ENCODE data around the gene NDE1. TPM values are rescaled to one million over a fixed set of nuclear protein-coding genes. Genes with fewer than 3 reads are reported as not detected.
"Not testable (repeated sequence)": the region's sequence is repeated elsewhere in the genome, so short reads cannot be mapped to it uniquely, and the experiment has no call there.

NDE1 gene
- polyA plus RNA-seq, 4 donors = 40.8 to 45.4 (median 42.8) TPM

DNA sequence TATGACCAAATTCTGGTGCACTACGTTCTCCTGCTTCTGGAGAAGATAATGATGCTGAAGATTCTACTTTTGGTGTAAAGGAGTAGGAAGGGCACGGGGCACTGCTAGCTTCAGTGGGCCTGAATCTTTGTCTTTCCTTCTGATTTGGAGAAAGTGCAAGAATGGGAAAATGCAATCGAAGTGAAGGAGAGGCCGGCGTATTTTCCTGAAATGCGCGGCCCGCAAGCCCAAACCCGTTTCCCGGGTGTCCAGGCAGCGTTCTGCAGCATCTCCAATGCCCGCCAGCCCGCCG lies 372 bp upstream of the NDE1 start:
- no peak for DNase-seq (ENCODE audit: low read depth in 4 of 4, low spot score in 3 of 4)

- no peak for DNase-seq (ENCODE audit: low read depth in 4 of 4, low spot score in 3 of 4)
These were observed 690 bp downstream of the NDE1 start for GRCh38 chr16:15650698-15651171.

- DNase-seq (ENCODE audit: low read depth in 4 of 4, low spot score in 3 of 4) = no peak
These were observed 2.4 kb downstream of the NDE1 start for GRCh38 chr16:15652293-15653001.

GRCh38 chr16:15653227-15653626 lies 3.2 kb downstream of the NDE1 start:
- DNase-seq (ENCODE audit: low read depth in 4 of 4, low spot score in 3 of 4) = no peak

DNA sequence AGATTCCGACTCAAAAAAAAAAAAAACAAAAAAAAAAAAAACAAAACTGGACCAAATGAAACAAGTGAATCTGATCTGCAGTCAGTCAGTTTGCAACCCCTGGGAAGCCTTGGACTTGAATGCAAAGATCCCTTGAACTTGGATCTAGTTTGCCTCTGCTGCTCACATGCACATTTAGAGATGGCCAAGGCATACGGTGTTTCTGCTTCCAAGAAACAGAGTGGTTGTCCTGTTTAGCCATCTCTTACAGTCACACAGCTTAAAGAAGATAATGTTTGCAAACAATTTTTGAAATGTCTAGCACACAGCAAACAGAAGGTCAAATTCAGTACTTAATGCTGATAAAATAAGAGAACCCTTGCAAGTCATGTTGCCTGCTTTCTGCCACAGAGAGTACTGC lies 4.5 kb downstream of the NDE1 start:
- no peak for DNase-seq (ENCODE audit: low read depth in 4 of 4, low spot score in 3 of 4)

- not testable (repeated sequence) for DNase-seq (ENCODE audit: low read depth in 4 of 4, low spot score in 3 of 4)
These were observed 5.5 kb downstream of the NDE1 start for GRCh38 chr16:15655561-15655960.

- DNase-seq (ENCODE audit: low read depth in 4 of 4, low spot score in 3 of 4) = no peak
These were observed 8.1 kb downstream of the NDE1 start for GRCh38 chr16:15658149-15658548.

- no peak for DNase-seq (ENCODE audit: low read depth in 4 of 4, low spot score in 3 of 4)
These were observed 8.5 kb downstream of the NDE1 start for GRCh38 chr16:15658556-15658955.

DNA sequence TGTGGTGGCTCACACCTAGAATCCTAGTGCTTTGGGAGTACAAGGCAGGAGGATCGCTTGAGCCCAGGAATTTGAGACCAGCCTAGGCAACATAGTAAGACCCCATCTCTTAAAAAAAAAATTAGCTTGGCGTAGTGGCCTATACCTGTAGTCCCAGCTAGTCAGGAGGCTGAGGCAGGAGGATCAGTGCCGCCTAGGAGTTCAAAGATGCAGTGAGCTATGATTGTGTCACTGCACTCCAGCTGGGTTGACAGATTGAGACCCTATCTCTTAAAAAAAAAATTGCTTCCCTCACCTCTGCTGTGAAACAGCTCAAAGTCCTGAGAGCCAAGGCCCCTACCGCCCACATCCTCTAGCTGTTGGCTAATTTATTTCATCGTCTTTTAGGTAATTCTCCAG lies 10.2 kb downstream of the NDE1 start:
- no peak for DNase-seq (ENCODE audit: low read depth in 4 of 4, low spot score in 3 of 4)

- DNase-seq (ENCODE audit: low read depth in 4 of 4, low spot score in 3 of 4) = no peak
These were observed 15.1 kb downstream of the NDE1 start for GRCh38 chr16:15665107-15665506.

DNA sequence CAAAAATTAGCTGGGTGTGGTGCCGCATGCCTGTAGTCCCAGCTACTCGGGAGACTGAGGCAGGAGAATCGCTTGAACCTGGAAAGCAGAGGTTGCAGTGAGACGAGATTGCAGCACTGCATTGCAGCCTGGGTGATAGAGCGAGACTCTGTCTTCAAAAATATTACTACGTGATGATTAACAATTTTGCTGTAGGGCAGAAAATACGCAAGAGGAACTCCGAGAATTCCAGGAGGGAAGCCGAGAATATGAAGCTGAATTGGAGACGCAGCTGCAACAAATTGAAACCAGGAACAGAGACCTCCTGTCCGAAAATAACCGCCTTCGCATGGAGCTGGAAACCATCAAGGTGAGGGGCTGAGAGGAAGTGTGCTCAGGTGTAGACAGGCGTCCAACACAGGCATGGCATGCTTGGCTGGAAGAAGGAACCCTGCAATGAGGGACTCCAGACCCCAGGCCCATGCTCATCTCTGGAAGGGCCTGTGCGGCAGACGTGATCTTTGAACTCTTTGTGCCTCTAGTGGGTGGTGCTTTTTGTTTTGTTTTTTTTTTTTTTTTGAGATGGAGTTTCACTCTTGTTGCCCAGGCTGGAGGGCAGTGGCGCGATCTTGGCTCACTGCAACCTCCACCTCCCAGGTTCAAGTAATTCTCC lies 17.2 kb downstream of the NDE1 start:
- DNase-seq (ENCODE audit: low read depth in 4 of 4, low spot score in 3 of 4) = no peak

DNA sequence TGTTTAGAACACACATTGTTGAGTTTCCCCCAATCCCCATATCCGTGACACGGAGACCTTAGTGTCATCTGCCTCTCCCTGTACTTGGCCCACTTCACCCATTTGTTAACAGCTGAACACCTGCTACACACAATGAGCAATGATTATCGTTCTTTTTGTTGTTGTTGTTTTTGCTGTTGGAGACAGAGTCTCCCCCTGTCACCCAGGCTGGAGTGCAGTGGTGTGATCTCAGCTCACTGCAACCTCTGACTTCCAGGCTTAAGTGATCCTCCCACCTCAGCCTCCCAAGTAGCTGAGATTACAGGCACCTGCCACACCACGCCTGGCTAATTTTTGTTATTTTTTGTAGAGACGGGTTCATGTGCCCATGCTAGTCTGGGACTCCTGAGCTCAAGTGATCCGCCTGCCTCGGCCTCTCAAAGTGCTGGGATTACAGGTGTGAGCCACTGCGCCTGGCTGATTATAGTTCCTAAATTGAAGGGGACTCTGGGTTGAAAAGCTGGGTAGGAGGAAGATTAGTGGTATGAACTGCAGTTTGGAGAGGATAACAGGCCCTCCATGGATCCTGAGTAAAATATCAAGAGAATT lies 21.6 kb downstream of the NDE1 start:
- no peak for DNase-seq (ENCODE audit: low read depth in 4 of 4, low spot score in 3 of 4)

DNA sequence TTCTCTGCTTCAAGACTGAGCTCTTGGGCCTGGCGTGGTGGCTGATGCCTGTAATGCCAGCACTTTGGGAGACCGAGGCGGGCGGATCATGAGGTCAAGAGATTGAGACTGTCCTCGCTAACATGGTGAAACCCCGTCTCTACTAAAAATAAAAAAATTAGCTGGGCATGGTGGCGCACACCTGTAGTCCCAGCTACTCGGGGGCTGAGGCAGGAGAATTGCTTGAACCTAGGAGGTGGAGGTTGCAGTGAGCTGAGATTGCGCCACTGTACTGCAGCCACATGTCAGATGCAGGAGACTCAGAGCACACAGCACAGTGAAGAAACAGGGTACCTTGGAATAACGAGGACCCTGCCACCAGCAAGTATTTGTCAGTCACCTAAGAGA lies 22.1 kb downstream of the NDE1 start:
- not testable (repeated sequence) for DNase-seq (ENCODE audit: low read depth in 4 of 4, low spot score in 3 of 4)

DNA sequence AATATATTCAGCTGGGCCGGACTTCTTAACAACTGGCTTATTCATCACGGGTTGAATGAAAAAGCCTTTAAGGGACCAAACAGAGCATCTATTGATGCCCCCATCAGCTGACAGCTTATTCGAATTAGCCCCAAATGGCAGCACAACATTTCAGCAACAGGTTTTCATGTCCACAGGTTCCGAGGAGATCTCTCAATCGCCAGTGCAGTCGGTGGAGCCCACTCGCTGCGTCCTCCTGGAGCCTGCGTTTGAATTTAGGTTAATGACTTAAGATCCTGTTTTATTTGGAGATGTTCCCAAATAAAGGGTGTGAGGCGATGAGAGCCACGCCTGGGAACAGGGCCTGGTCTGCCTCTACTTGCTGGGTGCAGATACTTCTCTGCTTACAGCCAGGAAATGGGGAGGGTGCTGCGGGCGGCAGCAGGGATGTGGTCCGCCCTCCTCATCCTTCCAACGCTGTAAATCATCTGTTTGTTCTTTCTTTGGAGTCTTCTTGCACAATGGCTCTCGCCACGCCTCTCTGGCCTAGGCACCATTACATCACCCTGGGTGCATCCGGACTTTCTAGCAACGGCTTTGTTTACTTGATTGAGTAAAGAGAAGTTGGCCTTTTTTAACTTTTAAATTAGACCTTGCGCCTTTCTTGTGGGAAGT lies 22.6 kb downstream of the NDE1 start:
- peak in 3 of 4 donors; percentile 35 to 62 (median 55) for DNase-seq (ENCODE audit: low read depth in 4 of 4, low spot score in 3 of 4)

DNA sequence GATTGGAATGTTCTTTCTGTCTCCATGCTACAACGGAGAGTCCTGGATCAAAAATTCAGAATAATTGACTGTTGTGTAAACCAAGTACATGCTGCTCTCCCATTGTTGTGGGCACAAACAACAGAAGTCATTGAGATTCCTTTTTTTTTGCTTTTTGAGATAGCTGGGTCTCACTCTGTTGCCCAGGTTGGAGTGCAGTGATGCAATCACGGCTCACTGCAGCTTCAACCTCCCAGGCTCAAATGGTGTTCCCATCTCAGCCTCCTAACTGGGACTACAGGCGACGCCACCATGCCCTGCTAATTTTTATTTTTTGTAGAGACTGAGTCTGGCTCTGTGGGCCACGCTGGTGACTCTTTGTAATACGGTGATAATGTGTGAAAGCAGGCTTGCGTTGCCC lies 24.5 kb downstream of the NDE1 start:
- no peak for DNase-seq (ENCODE audit: low read depth in 4 of 4, low spot score in 3 of 4)

DNA sequence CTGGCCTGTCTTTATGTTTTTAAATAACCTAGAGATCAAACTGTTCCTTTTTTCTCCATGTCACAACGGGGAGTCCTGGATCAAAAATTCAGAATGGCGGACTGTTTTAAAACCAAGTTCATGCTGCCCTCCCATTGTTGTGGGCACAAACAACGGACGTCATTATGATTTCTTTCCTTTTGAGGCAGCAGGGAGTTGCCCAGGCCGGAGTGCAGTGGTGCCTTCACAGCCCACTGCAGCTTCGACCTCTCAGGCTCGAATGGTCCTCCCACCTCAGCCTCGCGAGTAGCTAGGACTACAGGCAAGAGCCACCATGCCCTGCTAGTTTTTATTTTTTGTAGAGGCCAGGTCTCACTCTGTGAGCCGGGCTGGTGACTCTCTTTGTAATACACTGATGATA lies 26.5 kb downstream of the NDE1 start:
- DNase-seq (ENCODE audit: low read depth in 4 of 4, low spot score in 3 of 4) = peak in 1 of 4 donors; percentile 11

GRCh38 chr16:15677447-15677846 lies 27.4 kb downstream of the NDE1 start:
- DNase-seq (ENCODE audit: low read depth in 4 of 4, low spot score in 3 of 4) = no peak

GRCh38 chr16:15682105-15682570 lies 32.1 kb downstream of the NDE1 start:
- no peak for DNase-seq (ENCODE audit: low read depth in 4 of 4, low spot score in 3 of 4)

- DNase-seq (ENCODE audit: low read depth in 4 of 4, low spot score in 3 of 4) = no peak
These were observed 36.2 kb downstream of the NDE1 start for GRCh38 chr16:15686287-15686686.

DNA sequence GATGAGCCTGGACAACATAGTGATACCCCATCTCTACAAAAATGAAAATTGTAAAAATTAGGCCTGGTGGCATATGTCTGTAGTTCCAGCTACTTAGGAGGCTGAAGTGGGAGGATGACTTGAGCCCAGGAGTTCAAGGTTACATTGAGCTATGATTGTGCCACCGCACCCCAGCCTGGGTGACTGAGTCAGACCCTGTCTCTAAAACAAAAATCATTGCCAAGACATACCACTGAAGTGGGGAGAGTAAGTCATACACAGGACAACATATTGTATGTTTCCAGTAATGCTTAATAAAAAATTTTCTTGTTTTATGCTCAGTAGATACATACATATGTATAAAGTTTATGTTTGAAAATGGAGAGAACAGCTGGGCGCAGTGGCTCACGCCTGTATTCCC lies 39.2 kb downstream of the NDE1 start:
- DNase-seq (ENCODE audit: low read depth in 4 of 4, low spot score in 3 of 4) = no peak

DNA sequence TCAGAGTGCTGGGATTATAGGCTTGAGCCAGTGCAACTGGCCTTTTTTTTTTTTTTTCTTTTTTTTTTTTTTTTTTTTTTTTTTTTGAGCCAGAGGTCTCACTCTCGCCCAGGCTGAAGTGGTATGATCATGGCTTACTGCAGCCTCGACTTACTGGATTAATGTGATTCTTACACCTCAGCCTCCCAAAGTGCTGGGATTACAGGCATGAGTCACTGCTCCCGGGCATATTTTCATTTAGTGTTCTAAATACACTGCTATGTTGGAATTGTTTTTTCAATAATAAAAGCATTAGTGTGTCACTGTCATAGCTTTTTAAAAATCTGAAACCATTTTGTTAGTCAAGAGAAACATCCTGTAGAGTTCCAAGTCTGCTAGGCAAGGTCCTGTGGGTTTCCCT lies 40.3 kb downstream of the NDE1 start:
- no peak for DNase-seq (ENCODE audit: low read depth in 4 of 4, low spot score in 3 of 4)

- no peak for DNase-seq (ENCODE audit: low read depth in 4 of 4, low spot score in 3 of 4)
These were observed 41.0 kb downstream of the NDE1 start for GRCh38 chr16:15691046-15691445.
